HepG2 (cell line): ENCODE measurements around the gene RGMA.

Experiments used
- MYC ChIP-seq: sonication (generic); formaldehyde crosslinking; IDR thresholded peaks from 2 replicates; pipeline ENCODE4 v1.9.0; 2021; ENCODE audit warnings: missing genetic modification reagents, borderline replicate concordance
- RXRA ChIP-seq: sonication (generic); formaldehyde crosslinking; IDR thresholded peaks from 2 replicates; pipeline ENCODE4 v1.5.1; 2020; ENCODE audit warnings: missing genetic modification reagents
- ZBTB20 ChIP-seq: sonication (generic); formaldehyde crosslinking; IDR thresholded peaks from 2 replicates; pipeline ENCODE4 v1.8.1; 2023; ENCODE audit warnings: missing genetic modification reagents, low read depth, mild to moderate bottlenecking, borderline replicate concordance
- ZBTB7A ChIP-seq: sonication (generic); formaldehyde crosslinking; IDR thresholded peaks from 2 replicates; pipeline ENCODE4 v1.8.0; 2022; ENCODE audit warnings: mild to moderate bottlenecking, missing genetic modification reagents
- ZKSCAN5 ChIP-seq: sonication (generic); formaldehyde crosslinking; IDR thresholded peaks from 2 replicates; pipeline ENCODE4 v1.5.1; 2020; ENCODE audit warnings: mild to moderate bottlenecking, missing genetic modification reagents
- ZNF274 ChIP-seq: sonication (generic); formaldehyde crosslinking; IDR thresholded peaks from 2 replicates; pipeline ENCODE4 v1.5.1; 2020; ENCODE audit warnings: mild to moderate bottlenecking, missing genetic modification reagents
- TF ChIP-seq, protein P1 (sequence below): sonication (generic); formaldehyde crosslinking; IDR thresholded peaks from 2 replicates; pipeline ENCODE4 v1.5.0; 2020; ENCODE audit warnings: mild to moderate bottlenecking, missing genetic modification reagents, moderate library complexity
- TF ChIP-seq, protein P2 (sequence below): sonication (generic); formaldehyde crosslinking; IDR thresholded peaks from 2 replicates; pipeline ENCODE4 v1.5.0; 2020; ENCODE audit warnings: missing genetic modification reagents, mild to moderate bottlenecking, borderline replicate concordance
- TF ChIP-seq, protein P3 (sequence below): sonication (generic); formaldehyde crosslinking; IDR thresholded peaks from 2 replicates; pipeline ENCODE4 v1.5.0; 2020; ENCODE audit warnings: missing genetic modification reagents
- TF ChIP-seq, protein P4 (sequence below): sonication (generic); formaldehyde crosslinking; IDR thresholded peaks from 2 replicates; pipeline ENCODE4 v1.4.0; 2020; ENCODE audit warnings: low read depth, mild to moderate bottlenecking, missing genetic modification reagents

DNA sequence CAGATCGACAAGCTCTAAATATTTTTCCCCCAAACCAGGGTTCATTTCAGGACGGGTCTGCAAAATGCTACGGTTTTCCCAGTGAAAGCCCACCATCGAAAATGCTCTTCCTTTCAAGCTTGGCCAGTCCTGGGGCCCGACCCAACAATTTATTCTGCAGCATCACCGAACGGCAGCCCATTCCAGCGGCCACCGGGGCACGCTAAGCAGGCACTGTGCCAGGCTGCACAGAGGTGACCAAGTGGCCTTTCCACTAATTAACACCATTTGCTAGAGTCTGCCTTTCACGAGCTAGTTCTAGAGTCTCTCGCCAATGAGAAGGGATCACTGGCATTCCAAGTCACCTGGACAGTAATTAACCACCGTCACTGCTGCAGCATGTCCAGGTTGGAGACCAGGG is 14.4 kb downstream of the RGMA start:
- TF ChIP-seq, protein P1, sequence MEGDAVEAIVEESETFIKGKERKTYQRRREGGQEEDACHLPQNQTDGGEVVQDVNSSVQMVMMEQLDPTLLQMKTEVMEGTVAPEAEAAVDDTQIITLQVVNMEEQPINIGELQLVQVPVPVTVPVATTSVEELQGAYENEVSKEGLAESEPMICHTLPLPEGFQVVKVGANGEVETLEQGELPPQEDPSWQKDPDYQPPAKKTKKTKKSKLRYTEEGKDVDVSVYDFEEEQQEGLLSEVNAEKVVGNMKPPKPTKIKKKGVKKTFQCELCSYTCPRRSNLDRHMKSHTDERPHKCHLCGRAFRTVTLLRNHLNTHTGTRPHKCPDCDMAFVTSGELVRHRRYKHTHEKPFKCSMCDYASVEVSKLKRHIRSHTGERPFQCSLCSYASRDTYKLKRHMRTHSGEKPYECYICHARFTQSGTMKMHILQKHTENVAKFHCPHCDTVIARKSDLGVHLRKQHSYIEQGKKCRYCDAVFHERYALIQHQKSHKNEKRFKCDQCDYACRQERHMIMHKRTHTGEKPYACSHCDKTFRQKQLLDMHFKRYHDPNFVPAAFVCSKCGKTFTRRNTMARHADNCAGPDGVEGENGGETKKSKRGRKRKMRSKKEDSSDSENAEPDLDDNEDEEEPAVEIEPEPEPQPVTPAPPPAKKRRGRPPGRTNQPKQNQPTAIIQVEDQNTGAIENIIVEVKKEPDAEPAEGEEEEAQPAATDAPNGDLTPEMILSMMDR: no peak
- TF ChIP-seq, protein P2, sequence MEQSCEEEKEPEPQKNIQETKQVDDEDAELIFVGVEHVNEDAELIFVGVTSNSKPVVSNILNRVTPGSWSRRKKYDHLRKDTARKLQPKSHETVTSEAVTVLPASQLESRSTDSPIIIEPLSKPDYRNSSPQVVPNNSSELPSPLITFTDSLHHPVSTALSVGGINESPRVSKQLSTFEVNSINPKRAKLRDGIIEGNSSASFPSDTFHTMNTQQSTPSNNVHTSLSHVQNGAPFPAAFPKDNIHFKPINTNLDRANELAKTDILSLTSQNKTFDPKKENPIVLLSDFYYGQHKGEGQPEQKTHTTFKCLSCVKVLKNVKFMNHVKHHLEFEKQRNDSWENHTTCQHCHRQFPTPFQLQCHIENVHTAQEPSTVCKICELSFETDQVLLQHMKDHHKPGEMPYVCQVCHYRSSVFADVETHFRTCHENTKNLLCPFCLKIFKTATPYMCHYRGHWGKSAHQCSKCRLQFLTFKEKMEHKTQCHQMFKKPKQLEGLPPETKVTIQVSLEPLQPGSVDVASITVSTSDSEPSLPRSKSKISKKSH (CRISPR knock-in tag): no peak
- TF ChIP-seq MYC (CRISPR knock-in tag) (no peak), RXRA (CRISPR knock-in tag) (no peak), ZKSCAN5 (CRISPR knock-in tag) (no peak), ZNF274 (CRISPR knock-in tag) (no peak), ZBTB20 (CRISPR knock-in tag) (no peak), ZBTB7A (CRISPR knock-in tag) (no peak)
- TF ChIP-seq, protein P3, sequence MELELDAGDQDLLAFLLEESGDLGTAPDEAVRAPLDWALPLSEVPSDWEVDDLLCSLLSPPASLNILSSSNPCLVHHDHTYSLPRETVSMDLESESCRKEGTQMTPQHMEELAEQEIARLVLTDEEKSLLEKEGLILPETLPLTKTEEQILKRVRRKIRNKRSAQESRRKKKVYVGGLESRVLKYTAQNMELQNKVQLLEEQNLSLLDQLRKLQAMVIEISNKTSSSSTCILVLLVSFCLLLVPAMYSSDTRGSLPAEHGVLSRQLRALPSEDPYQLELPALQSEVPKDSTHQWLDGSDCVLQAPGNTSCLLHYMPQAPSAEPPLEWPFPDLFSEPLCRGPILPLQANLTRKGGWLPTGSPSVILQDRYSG (CRISPR knock-in tag): no peak
- TF ChIP-seq, protein P4, sequence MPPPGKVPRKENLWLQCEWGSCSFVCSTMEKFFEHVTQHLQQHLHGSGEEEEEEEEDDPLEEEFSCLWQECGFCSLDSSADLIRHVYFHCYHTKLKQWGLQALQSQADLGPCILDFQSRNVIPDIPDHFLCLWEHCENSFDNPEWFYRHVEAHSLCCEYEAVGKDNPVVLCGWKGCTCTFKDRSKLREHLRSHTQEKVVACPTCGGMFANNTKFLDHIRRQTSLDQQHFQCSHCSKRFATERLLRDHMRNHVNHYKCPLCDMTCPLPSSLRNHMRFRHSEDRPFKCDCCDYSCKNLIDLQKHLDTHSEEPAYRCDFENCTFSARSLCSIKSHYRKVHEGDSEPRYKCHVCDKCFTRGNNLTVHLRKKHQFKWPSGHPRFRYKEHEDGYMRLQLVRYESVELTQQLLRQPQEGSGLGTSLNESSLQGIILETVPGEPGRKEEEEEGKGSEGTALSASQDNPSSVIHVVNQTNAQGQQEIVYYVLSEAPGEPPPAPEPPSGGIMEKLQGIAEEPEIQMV (CRISPR knock-in tag): no peak
